AG20443 (cell line): ENCODE results near the gene C15orf39.
A peak's percentile ranks its signal among the peaks of the same experiment; 100 is the strongest.
"Not testable (repeated sequence)": the region's sequence is repeated elsewhere in the genome, so short reads cannot be mapped to it uniquely, and the experiment has no call there.

ENCODE experiments used
- DNase-seq: peaks from one replicate; pipeline ENCODE4 v3.0.0; 2012; ENCODE audit warnings: low spot score, mixed read lengths

The C15orf39 gene

GRCh38 chr15:75231836-75232235, 30.2 kb downstream of the C15orf39 start:
- no peak for DNase-seq

GRCh38 chr15:75232252-75232813, 30.7 kb downstream of the C15orf39 start:
- DNase-seq, result no peak

GRCh38 chr15:75232826-75233503, 31.3 kb downstream of the C15orf39 start:
- no peak for DNase-seq

- no peak for DNase-seq
Observed at GRCh38 chr15:75233504-75234190, 32.0 kb downstream of the C15orf39 start.

GRCh38 chr15:75234191-75234810, 32.6 kb downstream of the C15orf39 start:
- no peak for DNase-seq

- peak; percentile 8 for DNase-seq
Observed at GRCh38 chr15:75235051-75235673, 33.5 kb downstream of the C15orf39 start.

- peak; percentile 6 for DNase-seq
Observed at GRCh38 chr15:75235760-75236729, 34.4 kb downstream of the C15orf39 start.

GRCh38 chr15:75237316-75237982, 35.8 kb downstream of the C15orf39 start:
- peak; percentile 7 for DNase-seq

GRCh38 chr15:75238150-75238549, 36.5 kb downstream of the C15orf39 start:
- peak; percentile 5 for DNase-seq

GRCh38 chr15:75245741-75246140, 44.1 kb downstream of the C15orf39 start:
- not testable (repeated sequence) for DNase-seq

- DNase-seq, result not testable (repeated sequence)
Observed at GRCh38 chr15:75248991-75249390, 47.3 kb downstream of the C15orf39 start.

- DNase-seq, result no peak
Observed at GRCh38 chr15:75249726-75250125, 48.0 kb downstream of the C15orf39 start.

- DNase-seq, result not testable (repeated sequence)
Observed at GRCh38 chr15:75251343-75251742, 49.7 kb downstream of the C15orf39 start.

- not testable (repeated sequence) for DNase-seq
Observed at GRCh38 chr15:75252285-75252684, 50.6 kb downstream of the C15orf39 start.

- not testable (repeated sequence) for DNase-seq
Observed at GRCh38 chr15:75258034-75258433, 56.4 kb downstream of the C15orf39 start, which contains the start of gene GOLGA6C. Gene GOLGA6C, plus strand, starts transcription at chr15:75258334. Its CDS starts 265 bp downstream, at chr15:75258599.

- DNase-seq, result not testable (repeated sequence)
Observed at GRCh38 chr15:75258620-75259343, 57.1 kb downstream of the C15orf39 start.

- not testable (repeated sequence) for DNase-seq
Observed at GRCh38 chr15:75259873-75260272, 58.2 kb downstream of the C15orf39 start.
